HL-60 (cell line): ENCODE data around the gene CAMTA1.

Experiments
- CTCF ChIP-seq: IDR thresholded peaks from one replicate; pipeline ENCODE4 v1.5.1; 2011; ENCODE audit warnings: low read length, control low read depth, inconsistent platforms; ENCODE audit not compliant: insufficient read depth
- GABPA ChIP-seq: IDR thresholded peaks from 2 replicates; pipeline ENCODE4 v1.6.1; 2012; ENCODE audit warnings: low read depth
- POLR2AphosphoS5 ChIP-seq: IDR thresholded peaks from 2 replicates; pipeline ENCODE4 v1.6.1; 2012; ENCODE audit warnings: low read depth

- no peak for TF ChIP-seq POLR2AphosphoS5
- no peak for TF ChIP-seq CTCF
- no peak for TF ChIP-seq GABPA
Measured at GRCh38 chr1:7684861-7685635, 899.8 kb downstream of the CAMTA1 start.
